D341Med (cell line): ENCODE data around the gene DUSP19.

ENCODE experiments used
- DNase-seq: peaks from one replicate; pipeline ENCODE4 v3.0.0; 2012; ENCODE audit warnings: low spot score

The DUSP19 gene

GRCh38 chr2:183068561-183068960 lies 10.0 kb upstream of the DUSP19 start:
- no peak for DNase-seq

DNA sequence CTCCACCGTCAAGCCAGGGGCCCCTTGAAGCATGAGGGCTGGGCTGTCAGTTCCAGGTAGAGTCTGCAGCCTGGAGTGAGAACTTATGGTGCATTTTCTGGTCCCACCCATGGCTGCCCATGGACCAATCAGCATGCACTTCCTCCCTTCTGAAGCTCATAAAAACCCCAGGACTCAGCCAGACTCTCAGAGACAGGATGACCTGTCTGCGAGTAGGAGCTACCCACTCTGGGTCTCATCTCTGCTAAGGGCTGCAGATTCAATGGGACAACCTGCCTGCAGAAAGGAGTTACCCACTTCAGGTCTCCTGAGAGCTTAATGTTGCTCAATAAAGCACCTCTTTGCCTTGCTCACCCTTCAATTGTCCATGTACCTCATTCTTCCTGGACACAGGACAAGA lies 9.4 kb upstream of the DUSP19 start:
- no peak for DNase-seq

GRCh38 chr2:183070942-183071844 lies 7.4 kb upstream of the DUSP19 start:
- no peak for DNase-seq

- no peak for DNase-seq
These were observed 6.4 kb upstream of the DUSP19 start for GRCh38 chr2:183072177-183072576.

- DNase-seq = no peak
These were observed 434 bp upstream of the DUSP19 start for GRCh38 chr2:183078163-183078463.

DNA sequence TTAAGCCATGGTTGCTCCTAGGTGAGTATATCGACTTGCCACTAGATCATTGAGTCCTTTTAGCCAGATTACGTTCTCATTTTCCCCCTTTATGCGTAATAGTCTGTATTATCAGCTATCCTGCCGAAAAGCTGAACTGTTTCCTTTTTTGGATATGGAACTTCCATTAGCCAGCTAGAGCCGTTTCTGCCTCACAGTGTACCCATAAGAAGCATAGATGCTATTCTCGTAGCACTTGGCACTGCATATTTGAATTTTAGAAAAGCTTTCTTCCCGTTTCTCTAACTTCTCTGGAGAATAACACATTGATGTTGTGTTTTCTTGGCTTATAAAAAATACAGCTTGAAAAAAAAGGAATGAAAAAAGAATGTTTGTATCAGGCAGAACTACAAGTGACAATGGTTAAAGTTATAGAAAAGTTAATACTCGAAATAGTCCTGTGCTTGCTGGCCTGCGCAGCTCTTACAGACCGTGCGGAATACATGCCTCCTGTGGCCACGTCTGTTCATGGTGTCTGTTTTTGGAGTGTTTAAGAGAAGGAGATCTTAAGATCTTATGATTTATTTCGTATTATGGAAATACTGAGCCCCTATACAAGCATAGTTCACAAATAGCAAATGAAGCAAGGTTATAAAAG lies 710 bp downstream of the DUSP19 start:
- DNase-seq = no peak

- no peak for DNase-seq
These were observed 3.4 kb downstream of the DUSP19 start for GRCh38 chr2:183081911-183082310.

DNA sequence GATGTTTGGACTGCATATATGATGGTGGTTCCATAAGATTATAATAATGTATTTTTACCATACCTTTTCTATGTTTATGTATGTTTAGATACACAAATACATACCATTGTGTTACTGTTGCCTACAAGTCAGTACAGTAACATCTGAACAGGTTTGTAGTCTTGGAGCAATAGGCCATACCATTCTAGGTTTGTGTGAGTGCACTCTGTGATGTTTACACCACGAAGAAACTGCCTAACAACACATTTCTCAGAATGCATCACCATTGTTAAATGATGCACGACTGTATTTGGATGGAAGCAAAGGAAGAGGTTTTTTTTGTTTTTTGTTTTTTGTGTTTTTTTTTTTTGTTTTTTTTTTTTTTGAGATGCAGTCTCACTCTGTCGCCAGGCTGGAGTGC lies 9.5 kb downstream of the DUSP19 start:
- no peak for DNase-seq

DNA sequence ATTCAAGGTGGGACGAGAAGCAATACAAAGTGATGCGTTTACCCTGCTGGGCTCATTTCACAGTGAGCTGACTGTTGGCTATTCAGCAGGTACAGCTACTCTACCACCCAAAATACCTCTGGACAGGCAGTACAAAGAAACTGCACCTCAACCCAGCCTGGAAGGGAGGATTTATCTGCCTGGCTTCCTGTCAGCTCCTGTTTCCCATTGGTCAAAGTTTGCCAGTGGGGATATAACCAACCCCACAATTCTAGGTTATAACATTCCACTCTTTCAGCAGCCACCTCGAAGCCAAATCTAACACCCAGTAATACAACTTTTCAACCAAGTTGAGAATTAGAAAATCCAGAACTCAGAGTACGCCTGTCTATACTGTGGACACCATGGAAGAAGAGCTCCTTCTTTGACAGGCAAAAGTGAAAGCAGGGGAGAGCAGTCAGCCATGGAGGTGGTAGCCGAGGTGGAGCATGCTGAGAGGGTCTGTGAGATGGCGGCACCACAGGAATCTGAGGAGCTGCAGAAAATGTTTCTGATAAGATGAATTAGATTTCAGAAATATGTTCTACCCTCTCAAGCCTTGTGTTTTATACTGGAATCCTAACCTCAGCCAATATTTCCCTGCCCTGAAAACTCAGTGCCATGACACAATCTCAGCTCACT lies 10.8 kb downstream of the DUSP19 start:
- no peak for DNase-seq

DNA sequence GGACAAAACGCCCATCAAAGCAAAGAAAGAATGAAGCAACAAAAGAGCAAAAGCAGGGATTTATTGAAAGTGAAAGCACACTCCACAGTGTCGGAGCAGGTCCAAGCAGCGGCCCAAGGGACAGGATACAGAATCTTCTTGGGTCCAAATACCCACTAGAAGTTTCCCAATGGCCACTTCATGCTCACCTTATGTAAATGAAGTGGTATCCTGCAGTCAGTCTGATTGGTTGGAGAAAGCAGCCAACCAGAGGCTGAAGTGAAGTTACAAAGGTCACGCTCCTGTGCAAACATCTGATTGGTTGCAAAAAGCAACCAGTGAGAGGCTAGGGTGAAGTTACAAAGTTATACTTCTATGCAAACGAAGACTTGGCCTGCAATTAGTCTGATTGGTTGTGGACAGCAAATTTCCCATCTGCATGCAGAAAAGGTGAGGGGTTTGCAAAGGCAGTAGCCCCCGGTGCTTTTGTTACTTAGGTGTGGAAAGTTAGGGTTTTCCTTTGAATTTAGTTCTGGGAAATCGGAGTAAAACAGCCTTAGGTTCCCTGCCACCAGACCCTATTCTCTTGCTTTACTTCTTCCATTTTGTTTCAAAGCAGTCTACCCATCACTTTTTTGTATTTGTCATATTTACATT lies 12.9 kb downstream of the DUSP19 start:
- DNase-seq = no peak

GRCh38 chr2:183091954-183092345 lies 13.4 kb downstream of the DUSP19 start:
- DNase-seq = no peak

GRCh38 chr2:183093857-183094657 lies 15.5 kb downstream of the DUSP19 start:
- no peak for DNase-seq

DNA sequence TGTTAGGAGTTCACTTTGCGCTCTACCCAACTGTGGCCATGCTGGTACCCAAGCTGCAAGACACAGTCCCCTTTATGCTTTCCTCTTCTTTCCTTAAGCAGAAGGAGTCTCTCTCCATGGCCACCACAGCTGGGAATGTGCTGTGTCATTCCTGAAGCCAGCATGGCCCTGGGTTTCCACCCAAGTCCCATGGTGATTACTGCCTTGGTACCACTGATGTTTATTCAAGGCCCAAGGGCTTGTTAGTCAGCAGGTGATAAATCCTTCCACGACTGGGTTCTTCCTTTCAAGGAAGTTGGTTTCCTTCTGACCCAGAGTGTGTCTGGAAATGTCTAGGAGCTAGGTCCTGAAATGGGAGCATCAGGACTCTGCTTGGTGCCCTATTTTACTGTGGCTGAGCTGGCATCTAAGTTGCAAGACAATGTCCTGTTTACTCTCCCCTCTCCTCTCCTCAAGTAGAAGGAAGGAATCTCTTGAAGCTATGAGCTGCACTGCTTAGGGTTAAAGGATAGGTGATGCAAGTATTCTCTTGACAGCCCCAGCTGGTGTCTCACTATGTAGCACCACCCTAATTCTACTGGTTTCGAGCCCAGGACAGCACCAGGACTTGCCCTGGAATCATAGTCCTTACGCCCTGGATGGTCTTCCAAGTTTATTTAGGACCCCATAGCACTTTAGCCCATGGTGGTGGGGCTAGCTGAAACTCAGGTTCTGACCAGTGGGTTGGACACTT lies 27.0 kb downstream of the DUSP19 start:
- DNase-seq = no peak

DNA sequence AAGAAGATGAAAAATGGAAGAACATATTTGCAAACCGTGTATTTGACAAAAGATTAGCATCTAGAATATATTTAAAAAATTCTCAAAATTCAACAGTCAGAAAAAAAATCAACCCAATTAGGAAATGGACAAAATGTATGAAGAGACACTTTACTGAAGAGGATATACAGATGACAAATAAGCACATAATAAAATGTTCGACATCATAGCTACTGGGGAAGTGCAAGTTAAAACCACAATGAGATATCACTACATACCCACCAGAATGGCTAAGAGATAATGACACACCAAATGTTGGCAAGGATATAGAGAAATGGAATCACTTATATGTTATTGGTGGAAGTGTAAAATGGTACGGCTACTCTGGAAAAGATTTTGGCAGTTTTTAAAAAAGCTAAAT lies 34.0 kb downstream of the DUSP19 start:
- DNase-seq = no peak

DNA sequence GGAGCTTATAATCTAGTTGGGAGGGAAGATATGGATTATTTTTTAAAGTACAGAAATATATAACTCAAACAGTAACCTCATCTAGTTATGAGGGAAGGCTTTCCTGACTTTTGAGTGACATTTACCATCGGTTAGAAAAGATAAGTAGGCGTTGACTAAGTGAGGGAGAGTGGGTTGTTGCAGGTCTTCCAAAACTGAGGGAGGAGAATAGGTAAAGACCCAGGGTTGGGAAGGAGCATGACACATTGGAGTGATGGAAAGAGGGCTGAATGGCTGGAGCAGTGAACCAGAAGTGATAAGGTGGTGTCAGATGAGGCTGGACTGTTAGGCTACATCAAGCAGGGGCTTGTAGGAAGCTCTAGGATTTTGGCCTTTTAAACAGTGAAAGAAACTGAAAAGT lies 35.1 kb downstream of the DUSP19 start:
- DNase-seq = no peak

DNA sequence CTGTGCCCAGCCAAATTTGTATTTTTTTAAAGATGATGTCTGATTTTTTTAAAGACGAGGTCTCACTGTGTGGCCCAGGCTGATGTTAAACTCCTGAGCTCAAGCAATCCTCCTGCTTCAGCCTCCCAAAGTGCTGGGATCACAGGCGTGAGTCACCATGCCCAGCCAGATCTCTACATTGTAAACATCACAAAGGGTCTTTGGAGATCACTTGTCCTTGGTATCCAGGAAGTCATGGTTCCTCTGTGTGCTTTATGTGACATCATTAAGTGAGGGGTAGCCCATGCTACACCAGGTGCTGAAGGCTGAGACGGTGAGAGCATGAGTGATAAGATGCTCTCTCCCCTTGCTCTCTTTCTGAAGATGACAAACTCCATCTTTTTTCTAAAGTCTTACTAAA lies 38.7 kb downstream of the DUSP19 start:
- DNase-seq = no peak

GRCh38 chr2:183123117-183123958 lies 44.8 kb downstream of the DUSP19 start:
- DNase-seq = no peak

DNA sequence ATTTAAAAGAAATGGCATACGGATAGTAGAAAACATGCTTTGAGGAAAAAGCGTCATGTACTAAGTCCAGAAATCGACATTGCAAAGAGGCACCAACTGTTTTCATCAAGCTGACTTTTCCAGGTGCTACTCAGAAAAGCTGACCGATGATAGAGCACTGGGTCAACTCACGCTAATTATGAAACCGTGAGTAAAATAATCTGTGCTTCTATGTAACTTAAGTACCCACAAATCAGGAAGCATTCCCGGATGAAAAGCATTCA lies 45.3 kb downstream of the DUSP19 start:
- DNase-seq = no peak

- peak; percentile 84 for DNase-seq
These were observed 45.8 kb downstream of the DUSP19 start, which contains the start of gene NUP35 for GRCh38 chr2:183124222-183124956. Gene NUP35 (plus strand): TSS chr2:183124443. CDS start chr2:183124458, 15 bp downstream.

DNA sequence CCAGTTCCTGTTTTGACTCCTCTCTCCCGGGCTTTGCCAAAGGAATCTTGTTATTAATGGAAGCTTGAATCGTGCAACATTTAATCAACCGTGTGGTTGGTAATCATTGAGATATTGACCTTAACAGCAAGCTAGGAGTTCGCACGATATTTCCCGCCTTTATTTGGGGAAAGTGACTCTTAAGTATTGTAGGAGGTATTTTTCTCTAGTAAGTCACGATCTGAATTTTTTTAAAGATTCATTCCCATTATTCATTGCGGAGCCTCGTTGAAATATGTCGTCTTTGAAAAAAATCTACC lies 46.4 kb downstream of the DUSP19 start:
- no peak for DNase-seq
